Hematopoietic multipotent progenitor cell treated with erythropoietin and hydrocortisone succinate and interleukin-3 and kit ligand, for 15 days (in vitro differentiated cells): ENCODE results near the gene ALPK3.

Experiments used
- DNase-seq: peaks from one replicate; pipeline ENCODE4 v3.0.0-alpha.2; 2015; ENCODE audit warnings: low spot score

Gene ALPK3, protein sequence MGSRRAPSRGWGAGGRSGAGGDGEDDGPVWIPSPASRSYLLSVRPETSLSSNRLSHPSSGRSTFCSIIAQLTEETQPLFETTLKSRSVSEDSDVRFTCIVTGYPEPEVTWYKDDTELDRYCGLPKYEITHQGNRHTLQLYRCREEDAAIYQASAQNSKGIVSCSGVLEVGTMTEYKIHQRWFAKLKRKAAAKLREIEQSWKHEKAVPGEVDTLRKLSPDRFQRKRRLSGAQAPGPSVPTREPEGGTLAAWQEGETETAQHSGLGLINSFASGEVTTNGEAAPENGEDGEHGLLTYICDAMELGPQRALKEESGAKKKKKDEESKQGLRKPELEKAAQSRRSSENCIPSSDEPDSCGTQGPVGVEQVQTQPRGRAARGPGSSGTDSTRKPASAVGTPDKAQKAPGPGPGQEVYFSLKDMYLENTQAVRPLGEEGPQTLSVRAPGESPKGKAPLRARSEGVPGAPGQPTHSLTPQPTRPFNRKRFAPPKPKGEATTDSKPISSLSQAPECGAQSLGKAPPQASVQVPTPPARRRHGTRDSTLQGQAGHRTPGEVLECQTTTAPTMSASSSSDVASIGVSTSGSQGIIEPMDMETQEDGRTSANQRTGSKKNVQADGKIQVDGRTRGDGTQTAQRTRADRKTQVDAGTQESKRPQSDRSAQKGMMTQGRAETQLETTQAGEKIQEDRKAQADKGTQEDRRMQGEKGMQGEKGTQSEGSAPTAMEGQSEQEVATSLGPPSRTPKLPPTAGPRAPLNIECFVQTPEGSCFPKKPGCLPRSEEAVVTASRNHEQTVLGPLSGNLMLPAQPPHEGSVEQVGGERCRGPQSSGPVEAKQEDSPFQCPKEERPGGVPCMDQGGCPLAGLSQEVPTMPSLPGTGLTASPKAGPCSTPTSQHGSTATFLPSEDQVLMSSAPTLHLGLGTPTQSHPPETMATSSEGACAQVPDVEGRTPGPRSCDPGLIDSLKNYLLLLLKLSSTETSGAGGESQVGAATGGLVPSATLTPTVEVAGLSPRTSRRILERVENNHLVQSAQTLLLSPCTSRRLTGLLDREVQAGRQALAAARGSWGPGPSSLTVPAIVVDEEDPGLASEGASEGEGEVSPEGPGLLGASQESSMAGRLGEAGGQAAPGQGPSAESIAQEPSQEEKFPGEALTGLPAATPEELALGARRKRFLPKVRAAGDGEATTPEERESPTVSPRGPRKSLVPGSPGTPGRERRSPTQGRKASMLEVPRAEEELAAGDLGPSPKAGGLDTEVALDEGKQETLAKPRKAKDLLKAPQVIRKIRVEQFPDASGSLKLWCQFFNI (N-terminal part only)

DNA sequence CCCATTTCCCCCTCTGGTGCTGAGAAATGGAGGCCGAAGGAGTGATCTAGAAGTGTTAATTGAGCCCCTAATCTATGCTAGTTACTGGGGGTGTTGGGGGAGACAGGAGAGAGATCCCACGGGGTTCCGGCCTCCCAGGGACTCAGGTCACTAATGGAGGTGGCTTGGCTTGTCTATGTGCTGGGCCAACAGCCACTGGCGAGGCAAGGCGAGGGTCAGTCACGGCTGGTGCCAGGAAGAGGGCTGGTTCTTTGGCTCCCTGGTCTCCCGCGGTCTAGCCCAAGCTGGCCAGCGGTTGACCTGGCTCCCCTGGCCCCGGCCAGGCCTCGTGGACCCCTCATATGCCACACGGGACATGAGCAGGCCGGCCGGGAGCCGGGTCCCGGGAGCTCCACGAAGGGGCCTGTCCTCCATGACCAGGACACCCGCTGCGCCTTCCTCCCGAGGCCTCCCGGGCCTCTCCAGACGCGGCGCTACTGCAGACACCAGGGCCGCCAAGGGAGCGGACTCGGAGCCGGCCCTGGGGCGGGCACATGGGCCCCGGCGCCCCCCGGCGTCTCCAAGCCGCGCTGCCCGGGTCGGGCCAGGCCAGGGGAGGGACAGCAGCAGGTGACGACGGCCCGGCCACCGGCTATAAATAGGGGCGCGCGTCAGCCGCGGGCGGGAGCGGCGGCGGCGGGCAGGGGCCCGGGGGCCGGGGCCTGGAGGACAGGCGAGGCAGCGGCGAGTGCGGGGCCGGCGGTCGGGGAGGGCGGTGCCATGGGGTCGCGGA, at the start of gene ALPK3:
TSS of gene ALPK3 (plus strand) at position 663 of the 772 bp plus-strand sequence. CDS start at position 760, 97 bp downstream.
- no peak for DNase-seq

DNA sequence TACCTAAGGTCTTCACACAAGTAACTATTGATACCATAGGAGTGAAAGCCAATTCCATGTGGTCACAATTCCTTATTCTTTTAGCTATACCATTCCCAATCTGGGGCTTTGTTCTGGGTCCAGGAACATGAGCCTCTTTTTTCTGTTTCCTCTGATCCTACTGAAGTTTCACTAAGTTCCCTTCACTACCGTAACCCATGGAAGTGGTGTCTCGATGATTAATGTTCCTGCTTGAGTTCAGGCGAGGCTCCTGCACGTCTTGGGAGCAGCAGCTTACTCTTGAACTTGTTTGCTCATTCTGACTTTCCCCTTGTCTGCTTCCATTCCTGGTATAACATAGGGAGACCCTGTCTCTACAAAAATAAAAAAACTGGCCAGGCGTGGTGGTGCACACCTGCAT, 45.1 kb upstream of the ALPK3 start:
- no peak for DNase-seq

DNA sequence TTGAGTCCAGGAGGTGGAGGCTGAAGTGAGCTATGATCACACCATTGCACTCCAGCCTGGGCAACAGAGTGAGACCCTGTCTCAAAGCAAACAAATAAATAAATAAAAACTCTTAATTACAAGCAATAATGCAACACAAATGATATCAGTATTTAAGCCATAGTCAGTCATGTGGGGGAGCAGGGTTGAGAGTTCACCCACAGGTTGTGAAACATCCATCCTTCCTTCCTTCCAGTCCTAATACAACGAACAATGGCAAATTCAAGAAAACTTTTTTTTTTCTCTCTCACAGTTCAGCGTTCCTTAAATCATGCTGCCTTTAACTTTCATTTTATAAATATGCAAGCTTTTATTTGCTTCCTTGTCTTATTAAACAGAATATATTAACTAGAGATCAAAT, 44.7 kb upstream of the ALPK3 start:
- no peak for DNase-seq

DNA sequence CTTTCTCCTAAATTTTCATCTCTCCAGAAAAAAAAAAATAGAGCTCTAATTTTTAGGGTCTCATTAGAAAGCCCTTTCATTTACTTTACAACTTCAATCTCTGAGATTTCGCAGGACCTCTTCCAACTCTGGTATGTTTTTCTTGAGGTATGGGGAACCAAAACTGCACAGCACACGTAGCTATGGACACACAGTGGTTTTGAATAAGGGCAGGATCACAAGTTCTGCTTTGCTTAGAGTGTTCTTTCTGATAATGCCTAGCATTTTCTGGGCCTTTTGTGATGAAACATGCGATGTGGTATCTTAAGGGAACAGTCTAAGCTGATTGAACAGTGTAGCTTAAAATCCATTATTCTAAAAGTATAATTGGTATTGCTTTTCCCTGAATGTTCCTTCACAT, 43.4 kb upstream of the ALPK3 start:
- no peak for DNase-seq

DNA sequence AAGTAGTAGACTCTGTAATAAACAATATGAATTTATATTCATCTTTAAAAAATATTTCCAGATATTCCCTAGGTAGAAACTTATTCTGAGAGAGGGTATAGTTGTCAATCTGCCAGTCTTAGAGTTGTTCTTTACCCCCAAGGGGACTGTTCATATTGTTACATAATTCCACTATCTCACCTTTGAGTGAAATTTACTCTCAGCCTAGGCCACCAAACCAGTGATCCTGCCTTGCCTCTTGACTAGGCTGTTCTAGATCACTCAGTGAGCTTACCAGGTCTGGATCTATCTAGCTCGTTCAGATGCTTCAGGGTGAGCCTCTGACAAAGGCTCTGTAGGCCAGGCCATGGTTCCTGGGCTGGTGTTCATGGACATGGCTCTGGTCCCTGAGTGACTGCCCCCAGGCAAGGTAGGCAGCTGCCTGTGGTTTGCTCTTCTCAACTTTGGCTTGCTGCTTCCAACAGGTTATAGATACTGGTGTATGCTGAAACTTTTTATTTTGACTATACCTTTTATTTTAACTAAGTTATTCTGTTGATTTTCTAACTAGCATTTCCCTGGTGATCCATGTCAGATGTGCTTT, 41.2 kb upstream of the ALPK3 start:
- no peak for DNase-seq

DNA sequence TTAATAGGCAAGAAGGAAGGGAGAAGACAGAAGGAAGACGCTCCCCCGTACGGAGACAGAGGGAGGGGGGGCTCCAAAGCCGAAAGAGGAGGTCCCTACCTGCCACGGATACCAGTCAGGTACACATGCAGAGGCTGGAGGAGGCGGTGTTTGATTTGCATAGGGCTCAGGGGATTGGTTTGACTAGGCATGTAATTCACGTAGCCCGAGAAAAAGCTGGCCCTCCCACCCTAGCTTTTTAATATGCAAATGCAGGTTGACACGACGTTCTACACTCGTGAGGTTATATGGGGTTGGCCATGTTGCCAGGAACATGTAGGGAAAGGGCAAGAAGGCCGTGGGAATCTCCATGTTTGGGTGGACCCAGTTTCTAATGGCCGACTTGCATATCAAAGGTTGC, 39.0 kb upstream of the ALPK3 start:
- no peak for DNase-seq

DNA sequence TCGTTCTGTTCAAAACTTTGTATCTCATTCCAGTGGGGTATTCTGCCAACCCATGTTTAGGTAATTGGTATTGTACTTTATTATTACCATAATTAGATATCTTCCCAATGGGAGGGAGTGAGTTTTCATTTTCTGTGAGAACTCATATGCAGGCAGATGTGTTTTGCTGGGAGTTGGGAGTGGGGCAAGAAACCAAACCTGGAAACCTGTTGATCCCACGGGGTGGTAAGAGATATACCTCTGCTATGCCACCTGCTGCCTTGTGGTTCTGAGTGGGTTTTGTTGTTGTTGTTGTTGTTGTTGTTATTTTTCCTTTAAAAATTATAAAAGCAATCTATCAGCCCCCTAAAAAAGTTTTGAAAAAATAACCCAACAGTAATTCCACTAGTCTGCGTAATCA, 36.7 kb upstream of the ALPK3 start:
- DNase-seq, result no peak

DNA sequence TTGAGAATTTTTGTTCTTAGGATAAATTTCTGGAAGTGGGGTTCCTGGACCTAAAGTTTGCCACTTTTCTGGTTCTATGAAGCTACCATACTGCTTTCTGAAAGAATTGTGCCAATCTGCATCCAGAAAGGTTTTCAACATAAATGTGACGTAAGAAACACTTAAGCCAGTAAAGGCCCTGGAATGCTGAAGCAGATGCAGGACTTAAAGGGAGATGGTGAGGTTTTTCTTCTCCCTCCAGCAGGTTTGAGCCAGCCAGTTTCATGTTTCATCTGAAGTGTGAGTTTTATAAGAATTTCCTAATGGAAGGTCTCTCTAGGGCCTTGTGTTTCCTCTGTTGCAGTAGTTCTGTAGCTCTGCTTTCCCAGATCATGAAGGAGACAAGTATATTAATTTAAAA, 35.7 kb upstream of the ALPK3 start:
- no peak for DNase-seq

DNA sequence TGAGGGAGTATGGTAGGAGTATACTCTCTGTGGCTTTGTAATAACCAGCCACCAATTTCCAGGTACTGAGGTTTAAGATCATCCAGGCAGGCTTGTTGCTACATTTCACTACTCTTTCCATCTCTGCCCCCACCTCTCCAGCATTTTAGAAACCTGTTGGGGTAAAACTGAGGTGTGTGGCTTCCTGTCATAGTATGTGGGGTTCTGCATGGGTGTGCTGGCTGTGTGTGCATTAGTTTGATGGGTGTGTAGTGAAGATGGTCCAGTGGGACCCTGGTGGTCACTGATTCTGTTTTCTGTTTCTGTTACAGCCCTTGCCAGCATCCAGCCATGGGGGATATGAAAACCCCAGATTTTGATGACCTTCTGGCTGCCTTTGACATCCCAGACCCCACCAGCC, 34.8 kb upstream of the ALPK3 start:
- DNase-seq, result no peak

DNA sequence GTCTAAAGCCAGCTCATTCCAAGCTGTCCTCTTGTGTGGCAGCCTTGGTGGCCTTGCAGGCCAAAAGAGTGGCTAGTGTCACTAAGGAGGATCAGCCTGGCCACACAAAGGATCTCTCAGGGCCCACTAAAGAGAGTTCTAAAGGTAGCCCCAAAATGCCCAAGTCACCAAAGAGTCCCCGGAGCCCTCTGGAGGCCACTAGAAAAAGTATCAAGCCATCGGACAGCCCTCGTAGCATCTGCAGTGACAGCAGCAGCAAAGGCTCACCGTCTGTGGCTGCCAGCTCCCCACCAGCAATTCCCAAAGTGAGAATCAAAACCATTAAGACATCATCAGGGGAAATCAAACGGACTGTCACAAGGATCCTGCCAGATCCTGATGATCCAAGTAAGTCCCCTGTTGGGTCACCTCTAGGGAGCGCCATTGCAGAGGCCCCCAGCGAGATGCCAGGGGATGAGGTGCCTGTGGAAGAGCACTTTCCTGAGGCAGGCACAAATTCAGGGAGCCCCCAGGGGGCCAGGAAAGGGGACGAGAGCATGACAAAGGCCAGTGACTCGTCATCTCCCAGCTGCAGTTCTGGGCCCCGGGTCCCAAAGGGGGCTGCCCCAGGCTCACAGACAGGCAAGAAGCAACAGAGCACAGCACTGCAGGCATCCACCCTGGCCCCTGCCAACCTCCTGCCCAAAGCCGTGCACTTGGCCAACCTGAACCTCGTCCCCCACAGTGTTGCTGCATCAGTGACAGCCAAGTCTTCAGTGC, 33.5 kb upstream of the ALPK3 start:
- no peak for DNase-seq

DNA sequence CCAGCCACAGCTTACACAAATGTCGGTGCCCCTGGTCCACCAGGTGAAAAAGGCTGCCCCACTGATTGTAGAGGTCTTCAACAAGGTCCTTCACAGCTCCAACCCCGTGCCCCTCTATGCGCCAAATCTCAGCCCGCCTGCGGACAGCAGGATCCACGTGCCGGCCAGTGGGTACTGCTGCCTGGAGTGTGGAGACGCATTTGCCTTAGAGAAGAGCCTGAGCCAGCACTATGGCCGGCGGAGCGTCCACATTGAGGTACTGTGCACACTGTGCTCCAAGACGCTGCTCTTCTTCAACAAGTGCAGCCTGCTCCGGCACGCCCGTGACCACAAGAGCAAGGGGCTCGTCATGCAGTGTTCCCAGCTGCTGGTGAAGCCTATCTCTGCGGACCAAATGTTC, 32.9 kb upstream of the ALPK3 start:
- DNase-seq, result no peak

DNA sequence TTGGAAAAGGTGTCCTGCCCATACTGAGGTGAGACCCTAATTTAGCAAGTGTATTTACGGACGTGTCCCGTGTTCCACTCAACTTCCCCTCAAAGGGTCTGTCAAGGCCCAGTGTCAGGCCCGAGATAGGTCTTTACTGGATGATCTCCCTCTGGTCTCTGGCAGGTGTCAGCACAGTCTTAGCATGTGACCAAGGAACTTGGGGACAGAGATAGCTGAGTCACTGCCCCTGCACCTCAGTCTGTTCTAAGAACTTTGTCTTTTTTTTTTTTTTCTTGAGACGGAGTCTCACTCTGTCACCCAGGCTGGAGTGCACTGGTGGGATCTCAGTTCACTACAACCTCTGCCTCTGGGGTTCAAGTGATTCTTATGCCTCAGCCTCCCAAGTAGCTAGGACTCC, 32.1 kb upstream of the ALPK3 start:
- DNase-seq, result no peak

DNA sequence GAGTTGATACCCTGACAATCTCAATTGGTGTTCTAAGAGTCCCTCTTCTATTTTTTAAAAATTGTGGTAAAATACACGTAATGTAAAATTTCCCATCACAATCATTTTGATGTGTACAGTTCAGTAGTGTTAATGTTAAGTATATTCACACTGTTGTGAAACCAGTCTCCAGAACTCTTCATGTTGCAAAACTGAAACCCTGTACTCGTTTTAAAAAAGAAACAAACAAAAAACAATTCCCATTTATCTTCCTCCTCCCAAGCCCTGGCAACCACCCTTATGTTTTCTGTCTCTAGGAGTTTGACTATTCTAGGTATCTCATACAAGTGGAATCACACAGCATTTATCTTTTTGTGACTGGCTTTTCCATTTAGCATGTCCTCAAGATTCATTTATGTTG, 28.7 kb upstream of the ALPK3 start:
- DNase-seq, result no peak

DNA sequence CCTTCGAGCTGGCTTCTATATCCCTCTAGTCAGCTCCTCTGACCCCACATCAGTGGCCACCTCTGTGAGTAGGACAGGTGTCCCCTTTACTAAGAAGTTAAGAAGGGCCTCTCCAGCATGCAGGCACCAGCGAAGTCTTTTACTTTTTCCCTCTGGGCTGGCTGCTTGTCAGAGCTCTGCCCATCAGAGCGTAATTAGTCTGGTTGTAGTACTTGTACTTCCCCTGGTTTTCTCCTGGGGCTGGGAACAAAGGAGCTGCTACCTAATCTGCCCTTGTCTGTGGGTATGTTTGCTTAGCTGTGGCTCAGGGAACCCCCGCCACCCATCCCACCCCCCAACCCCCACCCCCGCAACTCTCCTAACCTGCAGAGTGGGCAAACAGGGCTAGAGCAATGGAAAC, 27.4 kb upstream of the ALPK3 start:
- DNase-seq, result no peak

DNA sequence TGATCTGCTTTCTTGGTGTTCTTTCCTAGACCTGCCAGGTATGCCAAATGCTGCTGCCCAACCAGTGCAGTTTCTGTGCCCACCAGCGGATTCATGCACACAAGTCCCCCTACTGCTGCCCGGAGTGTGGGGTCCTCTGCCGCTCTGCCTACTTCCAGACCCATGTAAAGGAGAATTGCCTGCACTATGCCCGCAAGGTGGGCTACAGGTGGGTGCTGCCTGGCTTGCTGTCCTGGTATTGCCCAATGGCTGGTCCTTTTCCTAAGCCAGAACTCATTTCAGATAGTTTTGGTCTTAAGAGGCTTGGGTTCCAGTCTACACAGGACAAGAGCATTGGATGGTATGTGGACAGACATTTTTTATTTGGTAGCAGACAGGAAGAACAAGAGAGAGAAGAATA, 26.5 kb upstream of the ALPK3 start:
- no peak for DNase-seq

DNA sequence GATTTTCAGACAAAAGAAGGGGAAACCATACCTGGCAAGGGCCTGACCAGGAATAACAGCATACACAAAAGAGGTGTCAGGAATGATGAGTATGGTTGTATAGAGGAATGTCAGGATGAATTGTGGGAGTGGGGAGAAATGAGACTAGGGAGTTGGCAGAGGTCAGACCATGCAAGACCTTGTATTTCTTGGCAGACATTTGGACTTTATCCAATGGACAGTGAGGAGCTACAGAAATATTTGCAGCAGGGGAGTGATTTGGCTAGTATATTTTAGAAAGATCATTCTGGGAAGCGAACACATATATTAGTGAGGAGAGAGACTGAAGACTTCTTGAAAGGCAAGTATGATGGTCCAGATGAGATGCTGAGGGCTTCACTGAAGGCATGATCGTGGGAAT, 25.4 kb upstream of the ALPK3 start:
- DNase-seq, result no peak

DNA sequence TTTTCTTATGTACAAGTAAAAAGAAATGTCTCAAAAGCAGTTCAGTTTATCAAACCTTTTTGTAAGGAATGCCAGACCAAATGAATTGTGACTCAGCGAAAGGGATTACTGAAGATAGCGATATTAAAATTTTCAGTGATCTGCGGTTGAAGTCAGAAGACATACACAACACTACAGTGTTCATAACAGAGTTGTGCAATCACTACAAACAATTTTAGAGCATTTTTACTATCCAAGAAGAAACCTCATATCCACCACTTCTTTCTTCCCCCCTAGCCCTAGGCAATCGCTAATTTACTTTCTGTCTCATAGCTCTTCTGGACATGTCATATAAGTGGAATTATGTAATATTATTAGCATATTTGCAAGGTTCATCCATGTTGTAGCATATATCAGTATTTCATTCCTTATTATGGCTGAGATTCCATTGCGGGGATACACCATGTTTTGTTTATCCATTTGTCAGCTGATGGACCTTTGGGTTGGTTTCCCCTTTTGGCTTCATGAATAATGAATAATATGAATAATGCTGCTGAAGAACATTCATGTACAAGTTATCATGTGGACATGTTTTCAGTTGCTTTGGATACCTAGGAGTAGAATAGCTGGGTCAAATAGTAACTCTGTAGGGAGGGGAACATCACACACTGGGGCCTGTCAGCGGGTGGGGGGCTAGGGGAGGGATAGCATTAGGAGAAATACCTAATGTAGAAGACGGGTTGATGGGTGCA, 23.6 kb upstream of the ALPK3 start:
- no peak for DNase-seq

DNA sequence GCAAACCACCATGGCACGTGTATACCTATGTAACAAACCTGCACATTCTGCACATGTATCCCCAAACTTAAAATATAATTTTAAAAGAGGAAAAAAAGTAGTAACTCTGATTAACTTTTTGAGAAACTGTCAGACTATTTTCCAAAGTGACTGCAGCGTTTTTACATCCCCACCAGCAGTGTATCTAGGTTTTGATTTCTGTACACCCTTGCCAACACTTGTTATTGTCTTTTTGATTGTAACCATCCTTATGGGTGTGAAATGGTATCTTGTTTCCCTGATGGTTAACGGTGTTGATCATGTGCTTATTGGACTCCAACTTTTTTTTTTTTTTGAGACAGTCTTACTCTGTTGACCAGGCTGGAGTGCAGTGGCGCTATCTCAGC, 23.0 kb upstream of the ALPK3 start:
- no peak for DNase-seq

DNA sequence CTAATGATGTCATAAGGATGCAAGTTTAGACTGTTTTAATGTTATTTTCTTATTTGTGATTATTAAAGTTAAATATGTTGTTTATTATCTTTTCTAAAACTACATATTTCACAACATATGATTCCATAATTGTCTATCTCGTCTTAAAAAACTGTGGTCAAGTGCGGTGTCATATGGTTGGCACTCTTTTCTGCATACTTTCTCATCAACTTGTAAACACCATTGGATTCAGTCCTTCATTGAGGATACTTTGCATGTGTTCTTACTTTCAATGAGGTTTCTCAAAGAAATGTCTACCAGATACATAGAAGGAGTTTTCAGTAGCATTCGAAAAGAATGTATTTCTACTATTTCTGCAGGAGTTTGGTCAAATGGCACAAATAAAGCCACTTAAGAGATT, 22.0 kb upstream of the ALPK3 start:
- no peak for DNase-seq

DNA sequence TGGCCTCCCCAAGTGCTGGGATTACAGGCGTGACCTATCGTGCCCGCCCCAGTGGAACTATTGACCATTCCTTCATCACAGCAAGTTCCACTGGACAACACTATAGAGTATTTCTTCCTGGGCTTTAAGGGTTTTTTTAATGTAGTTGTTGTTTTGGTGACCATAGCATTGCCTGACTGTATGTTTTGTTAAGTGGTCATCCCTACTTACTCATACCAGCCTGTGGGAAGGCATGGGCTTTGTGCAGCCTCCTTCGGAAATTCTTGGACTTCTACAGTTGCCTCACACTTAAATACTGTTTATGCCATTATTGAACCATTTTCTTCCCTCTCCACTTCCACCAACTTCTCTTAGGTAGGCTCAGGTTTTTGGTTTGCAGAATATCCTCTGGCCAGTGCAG, 19.9 kb upstream of the ALPK3 start:
- no peak for DNase-seq
